SK-N-SH (cell line): ENCODE data around the gene CDC42SE2. TPM values are rescaled to one million over a fixed set of nuclear protein-coding genes. Genes with fewer than 3 reads are reported as not detected.
"Not testable (repeated sequence)": the region's sequence is repeated elsewhere in the genome, so short reads cannot be mapped to it uniquely, and the experiment has no call there.

Experiments
- CTCF ChIA-PET: fragments of 300-600, 350-600 bp; formaldehyde crosslinking; extraction: SDS; loops from one replicate; lab custom pipeline; 2021; lab: Yijun Ruan, JAX
- POLR2A ChIA-PET: fragments of 350-600 bp; sonication (Branson Sonifier 250); formaldehyde crosslinking; extraction: SDS; loops from one replicate; lab custom pipeline; 2020; ENCODE audit warnings: antibody characterized with exemption, inconsistent platforms; lab: Yijun Ruan, JAX
- DNase-seq: peaks from one replicate; pipeline ENCODE4 v3.0.0; 2012
- H2AFZ ChIP-seq: fragments of 200-600 bp; sonication (generic); 2 replicates; pipeline ENCODE4 v1.8.1; 2016; ENCODE audit warnings: antibody characterized with exemption, mild to moderate bottlenecking, low read depth
- H3F3A ChIP-seq: fragments of 200-600 bp; sonication (generic); replicated peaks from 2 replicates; pipeline ENCODE3; 2016; ENCODE audit warnings: antibody characterized with exemption, mild to moderate bottlenecking; ENCODE audit not compliant: insufficient read depth
- H3K27ac ChIP-seq, 2 experiments: fragments of 200-500 bp in 1 of 2; fragments of 200-600 bp in 1 of 2; sonication (Bioruptor generic) in 1 of 2; sonication (generic), shearing (Covaris generic) in 1 of 2; 2 replicates each; pipeline versions ENCODE4 v1.5.1 to v1.6.1; 2014 to 2016; ENCODE audit warnings: low read depth in 2 of 2, inconsistent platforms in 1 of 2, low read length in 1 of 2, mild to moderate bottlenecking in 1 of 2, mixed read lengths in 1 of 2
- H3K27me3 ChIP-seq: fragments of 200-600 bp; sonication (generic), shearing (Covaris generic); 2 replicates; pipeline ENCODE4 v1.6.1; 2016; ENCODE audit warnings: mixed run types; ENCODE audit not compliant: insufficient read depth
- H3K36me3 ChIP-seq, 2 experiments: fragments of 200-500 bp in 1 of 2; fragments of 200-600 bp in 1 of 2; sonication (Bioruptor generic) in 1 of 2; sonication (generic) in 1 of 2; replicated peaks in 1 of 2; 2 replicates each; pipeline versions ENCODE3 to v1.5.1; 2014 to 2016; ENCODE audit warnings: low read length in 1 of 2, mild to moderate bottlenecking in 1 of 2; ENCODE audit not compliant: insufficient read depth in 2 of 2, control insufficient read depth in 1 of 2
- H3K4me1 ChIP-seq, 2 experiments: fragments of 200-500 bp in 1 of 2; fragments of 200-600 bp in 1 of 2; sonication (Bioruptor generic) in 1 of 2; sonication (generic), shearing (Covaris generic) in 1 of 2; 2 replicates each; pipeline versions ENCODE4 v1.5.1 to v1.6.1; 2014 to 2016; ENCODE audit warnings: low read depth in 1 of 2, low read length in 1 of 2, mixed run types in 1 of 2; ENCODE audit not compliant: insufficient read depth in 2 of 2, control insufficient read depth in 1 of 2
- H3K4me2 ChIP-seq: fragments of 200-600 bp; sonication (generic), shearing (Covaris generic); 2 replicates; pipeline ENCODE4 v1.6.1; 2017; ENCODE audit warnings: mixed run types
- H3K4me3 ChIP-seq, 2 experiments: fragments of 200-500 bp in 1 of 2; fragments of 200-600 bp in 1 of 2; sonication (Bioruptor generic) in 1 of 2; sonication (generic), shearing (Covaris generic) in 1 of 2; 2 replicates each; pipeline versions ENCODE4 v1.5.1 to v1.8.1; 2014 to 2016; ENCODE audit warnings: low read depth in 2 of 2, inconsistent platforms in 1 of 2, low read length in 1 of 2, mild to moderate bottlenecking in 1 of 2, mixed read lengths in 1 of 2, moderate library complexity in 1 of 2
- H3K79me2 ChIP-seq: fragments of 200-600 bp; sonication (generic); 2 replicates; pipeline ENCODE4 v1.8.1; 2017; ENCODE audit warnings: mild to moderate bottlenecking; ENCODE audit not compliant: insufficient read depth
- H3K9ac ChIP-seq: fragments of 200-600 bp; sonication (generic); 2 replicates; pipeline ENCODE4 v1.6.1; 2017; ENCODE audit warnings: mixed run types
- H3K9me2 ChIP-seq: fragments of 200-600 bp; sonication (generic); 2 replicates; pipeline ENCODE4 v1.6.1; 2017; ENCODE audit warnings: mixed run types
- H3K9me3 ChIP-seq: fragments of 200-600 bp; sonication (generic); 2 replicates; pipeline ENCODE4 v1.6.1; 2017; ENCODE audit warnings: mixed run types, mild to moderate bottlenecking, moderate library complexity
- H4K20me1 ChIP-seq: fragments of 200-600 bp; sonication (generic); 2 replicates; pipeline ENCODE4 v1.6.1; 2017; ENCODE audit warnings: mild to moderate bottlenecking, mixed run types; ENCODE audit not compliant: insufficient read depth
- EZH2phosphoT487 ChIP-seq: fragments of 200-600 bp; sonication (generic); IDR thresholded peaks from 2 replicates; pipeline ENCODE4 v1.6.1; 2017; ENCODE audit warnings: low read depth, mixed run types, mild to moderate bottlenecking, antibody characterized with exemption, moderate library complexity, borderline replicate concordance
- FOXM1 ChIP-seq: IDR thresholded peaks from 2 replicates; pipeline ENCODE4 v1.4.0; 2012; ENCODE audit warnings: low read depth, mild to moderate bottlenecking
- GABPA ChIP-seq: IDR thresholded peaks from 2 replicates; pipeline ENCODE4 v1.4.0; 2012; ENCODE audit warnings: low read depth, mild to moderate bottlenecking
- MEF2A ChIP-seq: IDR thresholded peaks from 2 replicates; pipeline ENCODE4 v1.4.0; 2012; ENCODE audit warnings: low read depth, borderline replicate concordance
- POLR2AphosphoS5 ChIP-seq: IDR thresholded peaks from 2 replicates; pipeline ENCODE4 v1.6.1; 2012; ENCODE audit warnings: low read depth, low read length
- RAD21 ChIP-seq: IDR thresholded peaks from 2 replicates; pipeline ENCODE4 v1.6.1; 2012; ENCODE audit warnings: mild to moderate bottlenecking, low read length
- RFX5 ChIP-seq: IDR thresholded peaks from 2 replicates; pipeline ENCODE4 v1.6.1; 2012; ENCODE audit warnings: mild to moderate bottlenecking, improper control_type of control experiment, low read length
- SMC3 ChIP-seq: IDR thresholded peaks from 2 replicates; pipeline ENCODE4 v1.6.1; 2012; ENCODE audit warnings: low read depth, low read length, improper control_type of control experiment
- TCF12 ChIP-seq: IDR thresholded peaks from 2 replicates; pipeline ENCODE4 v1.4.0; 2012
- USF1 ChIP-seq: IDR thresholded peaks from 2 replicates; pipeline ENCODE4 v1.4.0; 2012; ENCODE audit warnings: low read depth, borderline replicate concordance
- USF2 ChIP-seq: fragments of 150-350 bp; IDR thresholded peaks from 2 replicates; pipeline ENCODE4 v1.6.1; 2017; ENCODE audit warnings: antibody characterized with exemption, low read length, low read depth, borderline replicate concordance
- ZBTB33 ChIP-seq: IDR thresholded peaks from 2 replicates; pipeline ENCODE4 v1.4.0; 2012; ENCODE audit warnings: low read depth, borderline replicate concordance
- WGBS: methylation state at CpG from one replicate; pipeline ENCODE4 v1.1.6; 2017; ENCODE audit warnings: low lambda C conversion rate; 5-methylcytosine and 5-hydroxymethylcytosine counted together
- polyA plus RNA-seq, 3 experiments: library from polyadenylated mRNA; depleted of rRNA; stranded (reverse); fragments of >200 nt; gene quantifications; 2 replicates each; pipeline ENCODE4 v1.2.3, GENCODE V29; 2012
- TF ChIP-seq, protein P1 (sequence below): IDR thresholded peaks from 2 replicates; pipeline ENCODE4 v1.4.0; 2012; ENCODE audit warnings: low read depth

Gene CDC42SE2
- polyA plus RNA-seq, 1 of the 3 experiments (the other 2 are of a cell fraction), result 8.6 TPM

DNA sequence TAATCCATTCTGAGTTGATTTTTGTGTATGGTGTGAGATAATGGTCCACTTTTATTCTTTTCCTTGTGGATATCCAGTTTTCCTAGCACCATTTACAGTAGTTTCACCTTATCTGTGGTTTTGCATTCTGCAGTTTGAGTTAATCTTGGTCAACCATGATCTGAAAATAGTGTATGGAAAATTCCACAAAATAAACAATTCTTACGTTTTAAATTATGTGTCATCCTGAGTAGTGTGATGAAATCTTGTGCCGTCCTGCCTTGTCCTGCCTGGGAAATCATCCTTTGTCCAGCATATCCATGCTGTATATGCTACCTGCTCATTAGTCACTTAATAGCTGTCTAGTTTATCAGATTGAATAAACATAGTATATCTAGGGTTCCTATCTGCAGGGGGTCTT is 42.1 kb downstream of the CDC42SE2 start:
- peaks cover 88% of the 10 kb centered on the region for H3K79me2 ChIP-seq
- WGBS, result 64% methylated on average over 2 of the region's 2 CpGs
- DNase-seq, result no peak
- H4K20me1 ChIP-seq, result peaks cover 11% of the 10 kb centered on the region
- no peaks in the 10 kb centered on the region for H3K27me3 ChIP-seq
- H3K9me2 ChIP-seq, result no peaks in the 10 kb centered on the region
- H3F3A ChIP-seq, result peaks cover 21% of the 10 kb centered on the region
- no peak overlapping the region for H3K4me3 ChIP-seq
- no peak overlapping the region for H2AFZ ChIP-seq
- no peaks in the 10 kb centered on the region for H3K36me3 ChIP-seq
- peaks cover 6% of the 10 kb centered on the region; the same call in 1 of the 2 replicates for H3K9me3 ChIP-seq
- peaks cover 6 to 11% of the 10 kb centered on the region in 2 experiments; a peak in 3 of 4 replicates for H3K4me1 ChIP-seq
- H3K4me2 ChIP-seq, result no peak overlapping the region
- CTCF ChIA-PET, result interaction anchor here (1.4 kb wide), 1 partner anchor 76 kb away, joined by 3 read pairs; no protein-coding TSS in a partner anchor
- TF ChIP-seq RFX5, result no peak
- TF ChIP-seq POLR2AphosphoS5, result no peak
- no peak for TF ChIP-seq FOXM1
- no peak for TF ChIP-seq GABPA
- TF ChIP-seq USF2, result no peak
- TF ChIP-seq MEF2A, result no peak
- TF ChIP-seq SMC3, result no peak
- TF ChIP-seq USF1, result no peak
- TF ChIP-seq, protein P1, sequence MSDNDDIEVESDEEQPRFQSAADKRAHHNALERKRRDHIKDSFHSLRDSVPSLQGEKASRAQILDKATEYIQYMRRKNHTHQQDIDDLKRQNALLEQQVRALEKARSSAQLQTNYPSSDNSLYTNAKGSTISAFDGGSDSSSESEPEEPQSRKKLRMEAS, result no peak
- no peak for TF ChIP-seq ZBTB33
- TF ChIP-seq RAD21, result no peak
- no peak for TF ChIP-seq TCF12
- TF ChIP-seq EZH2phosphoT487, result no peak
- TF ChIP-seq, all 33 proteins: peak for 0
- POLR2A ChIA-PET, result no interaction called here
- H3K9ac ChIP-seq, result no peak overlapping the region
- H3K27ac ChIP-seq, result no peak overlapping the region

DNA sequence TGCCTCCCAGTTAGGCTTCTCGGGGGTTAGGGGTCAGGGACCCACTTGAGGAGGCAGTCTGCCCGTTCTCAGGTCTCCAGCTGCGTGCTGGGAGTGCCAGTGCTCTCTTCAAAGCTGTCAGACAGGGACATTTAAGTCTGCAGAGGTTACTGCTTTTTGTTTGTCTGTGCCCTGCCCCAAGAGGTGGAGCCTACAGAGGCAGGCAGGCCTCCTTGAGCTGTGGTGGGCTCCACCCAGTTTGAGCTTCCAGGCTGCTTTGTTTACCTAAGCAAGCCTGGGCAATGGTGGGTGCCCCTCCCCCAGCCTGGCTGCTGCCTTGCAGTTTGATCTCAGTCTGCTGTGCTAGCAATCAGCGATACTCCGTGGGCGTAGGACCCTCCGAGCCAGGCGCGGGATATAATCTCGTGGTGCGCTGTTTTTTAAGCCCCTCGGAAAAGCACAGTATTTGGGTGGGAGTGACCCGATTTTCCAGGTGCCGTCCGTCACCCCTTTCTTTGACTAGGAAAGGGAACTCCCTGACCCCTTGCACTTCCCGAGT is 48.5 kb downstream of the CDC42SE2 start:
- CTCF ChIA-PET, H3K4me1 ChIP-seq, H3F3A ChIP-seq, H3K9ac ChIP-seq, H3K27ac ChIP-seq, DNase-seq, POLR2A ChIA-PET, H3K36me3 ChIP-seq, H3K9me2 ChIP-seq, H3K4me2 ChIP-seq, H3K9me3 ChIP-seq, H2AFZ ChIP-seq, H3K27me3 ChIP-seq, H3K4me3 ChIP-seq: not testable (repeated sequence)
- Histone ChIP-seq H4K20me1 (peaks cover 15% of the 10 kb centered on the region), H3K79me2 (peaks cover 86% of the 10 kb centered on the region)
- WGBS, result 96% methylated on average over 12 of the region's 16 CpGs
